Activated T-helper 1 cell treated with anti-CD3 and anti-CD28 coated beads, Interleukin-12 subunit alpha, Interleukin-12 subunit beta, Interleukin-2, Interleukin-4 antibody, amounts not matched to agents 30 ng/mL and 10 ng/mL and 1 ng/mL, durations not matched to agents 14 hours and 24 hours and 36 hours (primary cell): ENCODE measurements around the gene ANKS1B. TPM values are rescaled to one million over a fixed set of nuclear protein-coding genes. Genes with fewer than 3 reads are reported as not detected.

Experiments used
- DNase-seq: peaks from one replicate; pipeline ENCODE4 v3.0.0; 2021; ENCODE audit warnings: low spot score
- H3K27ac Mint-ChIP-seq: one replicate; pipeline ENCODE4 v1.8.0; 2021; ENCODE audit warnings: mild to moderate bottlenecking, mixed read lengths
- H3K27me3 Mint-ChIP-seq: one replicate; pipeline ENCODE4 v1.8.0; 2022; ENCODE audit warnings: mild to moderate bottlenecking, moderate library complexity, mixed read lengths; ENCODE audit not compliant: insufficient read depth
- H3K36me3 Mint-ChIP-seq: one replicate; pipeline ENCODE4 v1.8.0; 2021; ENCODE audit warnings: low read depth, mixed read lengths
- H3K4me1 Mint-ChIP-seq: one replicate; pipeline ENCODE4 v1.8.0; 2021; ENCODE audit warnings: low read depth, mixed read lengths
- H3K4me3 Mint-ChIP-seq: one replicate; pipeline ENCODE4 v1.8.0; 2021; ENCODE audit warnings: mild to moderate bottlenecking, moderate library complexity, mixed read lengths
- H3K9me3 Mint-ChIP-seq: one replicate; pipeline ENCODE4 v1.8.0; 2021; ENCODE audit warnings: mixed read lengths
- intact Hi-C: fragments of 100-400 bp; cut with micrococcal nuclease; formaldehyde crosslinking; loops from one replicate; pipeline ENCODE4 v1.15.1; 2024
- total RNA-seq: library from RNA; stranded (reverse); gene quantifications from 2 replicates; pipeline ENCODE4 v1.2.3, GENCODE V29; 2022

Gene ANKS1B
- total RNA-seq, 1 donor from 2014 or later, result 2.8 TPM

DNA sequence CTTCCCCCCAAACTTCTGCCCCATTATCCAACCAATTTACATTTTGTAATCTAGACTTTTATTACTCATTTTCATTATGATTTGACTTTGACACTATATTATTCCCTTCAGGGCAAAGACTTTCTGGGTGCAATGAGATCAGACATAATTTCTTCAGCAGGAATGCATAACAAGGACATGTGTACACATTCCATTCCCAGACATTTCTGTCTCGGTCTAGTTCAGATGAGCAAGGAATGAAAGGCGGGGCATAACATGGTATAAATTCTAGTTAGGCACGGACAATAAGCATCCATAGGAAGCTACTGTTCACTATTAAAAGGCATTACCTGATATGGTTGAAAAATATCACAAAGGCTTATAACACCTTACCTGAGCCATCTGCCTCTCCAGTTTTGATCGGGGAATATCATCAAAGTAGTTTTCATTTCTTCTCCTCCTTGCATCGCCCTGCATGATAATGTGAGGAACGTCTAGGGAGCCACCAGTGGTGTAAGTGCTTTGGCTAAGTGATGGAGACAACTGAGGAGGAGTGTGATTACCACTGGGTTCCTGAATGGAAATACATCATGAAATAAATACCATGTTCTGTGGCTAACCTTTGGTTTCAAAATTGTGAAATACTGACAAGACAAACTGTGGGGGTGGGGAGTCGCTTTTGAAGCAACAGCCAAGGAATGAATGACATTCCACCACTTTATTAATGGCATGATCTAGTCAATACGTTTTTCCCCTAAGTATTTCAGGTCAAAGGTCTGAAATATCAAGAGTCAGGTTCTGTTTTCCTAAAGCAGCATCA is 1155.7 kb downstream of the ANKS1B start:
- Mint-ChIP-seq H3K27me3 (peaks cover 12% of the 10 kb centered on the region), H3K4me3 (no peak overlapping the region), H3K4me1 (peaks cover 7% of the 10 kb centered on the region), H3K36me3 (no peaks in the 10 kb centered on the region), H3K9me3 (no peaks in the 10 kb centered on the region), H3K27ac (no peak overlapping the region)
- intact Hi-C loops, result no loop called here
- no peak for DNase-seq

- Mint-ChIP-seq H3K4me3 (no peak overlapping the region), H3K27ac (no peak overlapping the region), H3K4me1 (no peaks in the 10 kb centered on the region), H3K27me3 (peaks cover 13% of the 10 kb centered on the region), H3K36me3 (no peaks in the 10 kb centered on the region), H3K9me3 (no peaks in the 10 kb centered on the region)
- DNase-seq, result no peak
- intact Hi-C loops, result no loop called here
These were observed 1161.7 kb downstream of the ANKS1B start for GRCh38 chr12:98823012-98823411.

- no peaks in the 10 kb centered on the region for H3K36me3 Mint-ChIP-seq
These were observed 1162.9 kb downstream of the ANKS1B start for GRCh38 chr12:98821866-98822265.

GRCh38 chr12:98821232-98821631 is 1163.5 kb downstream of the ANKS1B start:
- H3K27ac Mint-ChIP-seq, result no peak overlapping the region
- H3K4me1 Mint-ChIP-seq, result no peaks in the 10 kb centered on the region
- intact Hi-C loops, result no loop called here
- H3K27me3 Mint-ChIP-seq, result peaks cover 20% of the 10 kb centered on the region
- no peaks in the 10 kb centered on the region for H3K9me3 Mint-ChIP-seq
- no peak for DNase-seq
- H3K36me3 Mint-ChIP-seq, result no peaks in the 10 kb centered on the region
- no peak overlapping the region for H3K4me3 Mint-ChIP-seq

More at GRCh38 chr12:98821866-98822265, 1162.9 kb downstream of the ANKS1B start:
- Mint-ChIP-seq H3K27ac (no peak overlapping the region), H3K9me3 (no peaks in the 10 kb centered on the region), H3K27me3 (peaks cover 23% of the 10 kb centered on the region), H3K4me1 (no peaks in the 10 kb centered on the region), H3K4me3 (no peak overlapping the region)
- no peak for DNase-seq
- intact Hi-C loops, result no loop called here

GRCh38 chr12:98819821-98820404 is 1164.8 kb downstream of the ANKS1B start:
- H3K9me3 Mint-ChIP-seq, result no peaks in the 10 kb centered on the region
- no peak overlapping the region for H3K4me3 Mint-ChIP-seq

GRCh38 chr12:98819071-98819470 is 1165.7 kb downstream of the ANKS1B start:
- intact Hi-C loops, result no loop called here
- H3K27me3 Mint-ChIP-seq, result peaks cover 21% of the 10 kb centered on the region
- H3K4me3 Mint-ChIP-seq, result no peak overlapping the region
- no peak for DNase-seq
- no peaks in the 10 kb centered on the region for H3K4me1 Mint-ChIP-seq
- H3K27ac Mint-ChIP-seq, result no peak overlapping the region
- H3K36me3 Mint-ChIP-seq, result no peaks in the 10 kb centered on the region
- H3K9me3 Mint-ChIP-seq, result no peaks in the 10 kb centered on the region

More at GRCh38 chr12:98819821-98820404, 1164.8 kb downstream of the ANKS1B start:
- H3K27me3 Mint-ChIP-seq, result peaks cover 21% of the 10 kb centered on the region
- no peaks in the 10 kb centered on the region for H3K4me1 Mint-ChIP-seq
- H3K27ac Mint-ChIP-seq, result no peak overlapping the region
- intact Hi-C loops, result no loop called here
- DNase-seq, result no peak
- no peaks in the 10 kb centered on the region for H3K36me3 Mint-ChIP-seq

GRCh38 chr12:98818239-98818638 is 1166.5 kb downstream of the ANKS1B start:
- Mint-ChIP-seq H3K4me3 (no peak overlapping the region), H3K27ac (no peak overlapping the region), H3K27me3 (peaks cover 21% of the 10 kb centered on the region), H3K4me1 (no peaks in the 10 kb centered on the region), H3K36me3 (no peaks in the 10 kb centered on the region), H3K9me3 (no peaks in the 10 kb centered on the region)
- intact Hi-C loops, result no loop called here
- DNase-seq, result no peak

DNA sequence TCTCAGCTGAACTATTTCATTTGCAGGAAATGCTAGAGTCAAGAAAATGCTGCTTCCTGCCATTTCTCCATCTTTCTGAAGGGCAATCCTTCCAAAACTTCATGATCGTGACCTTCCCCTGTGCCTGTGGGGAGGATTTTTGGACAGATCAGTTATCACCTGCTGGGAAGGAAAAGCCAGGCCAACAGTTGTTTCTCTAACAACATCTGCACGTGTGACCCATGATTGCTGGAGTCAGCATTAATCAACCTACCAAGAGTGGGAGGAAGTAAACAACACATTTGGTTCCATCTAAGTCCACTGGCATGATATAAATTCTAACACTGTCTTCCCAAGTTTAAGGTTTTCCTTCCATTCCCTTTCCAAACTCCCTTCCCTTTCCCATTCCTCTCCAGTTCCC is 1167.0 kb downstream of the ANKS1B start:
- H3K9me3 Mint-ChIP-seq, result no peaks in the 10 kb centered on the region
- intact Hi-C loops, result no loop called here
- H3K4me1 Mint-ChIP-seq, result no peaks in the 10 kb centered on the region
- H3K36me3 Mint-ChIP-seq, result no peaks in the 10 kb centered on the region
- DNase-seq, result no peak
- no peak overlapping the region for H3K27ac Mint-ChIP-seq
- H3K27me3 Mint-ChIP-seq, result peaks cover 21% of the 10 kb centered on the region
- H3K4me3 Mint-ChIP-seq, result no peak overlapping the region

- no peak for DNase-seq
- Mint-ChIP-seq H3K27me3 (peaks cover 20% of the 10 kb centered on the region), H3K36me3 (no peaks in the 10 kb centered on the region), H3K9me3 (no peaks in the 10 kb centered on the region), H3K27ac (no peak overlapping the region), H3K4me1 (no peaks in the 10 kb centered on the region), H3K4me3 (no peak overlapping the region)
- intact Hi-C loops, result no loop called here
These were observed 1168.0 kb downstream of the ANKS1B start for GRCh38 chr12:98816720-98817119.

DNA sequence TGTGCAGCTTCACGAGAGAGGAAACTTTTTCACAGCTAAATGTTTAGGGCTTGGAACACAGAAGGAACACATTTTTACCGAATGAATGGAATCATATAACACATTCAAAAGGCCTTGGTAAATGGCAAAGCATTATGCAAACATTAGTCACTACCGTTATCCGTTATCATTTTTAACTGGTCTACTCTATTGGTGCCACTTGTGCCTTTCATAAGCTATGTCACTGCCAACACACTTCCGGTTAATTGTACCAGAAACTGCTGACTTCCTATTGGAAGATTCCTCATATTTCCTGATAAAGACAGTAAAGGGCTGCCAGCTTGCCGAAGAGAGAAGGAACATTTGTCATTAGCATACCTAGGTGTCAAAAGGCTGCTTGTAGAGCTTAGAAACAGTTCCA is 1170.5 kb downstream of the ANKS1B start:
- no peak for DNase-seq
- H3K9me3 Mint-ChIP-seq, result no peaks in the 10 kb centered on the region
- H3K27ac Mint-ChIP-seq, result no peak overlapping the region
- H3K4me3 Mint-ChIP-seq, result no peak overlapping the region
- peaks cover 22% of the 10 kb centered on the region for H3K27me3 Mint-ChIP-seq
- H3K36me3 Mint-ChIP-seq, result no peaks in the 10 kb centered on the region
- intact Hi-C loops, result no loop called here
- H3K4me1 Mint-ChIP-seq, result no peaks in the 10 kb centered on the region

DNA sequence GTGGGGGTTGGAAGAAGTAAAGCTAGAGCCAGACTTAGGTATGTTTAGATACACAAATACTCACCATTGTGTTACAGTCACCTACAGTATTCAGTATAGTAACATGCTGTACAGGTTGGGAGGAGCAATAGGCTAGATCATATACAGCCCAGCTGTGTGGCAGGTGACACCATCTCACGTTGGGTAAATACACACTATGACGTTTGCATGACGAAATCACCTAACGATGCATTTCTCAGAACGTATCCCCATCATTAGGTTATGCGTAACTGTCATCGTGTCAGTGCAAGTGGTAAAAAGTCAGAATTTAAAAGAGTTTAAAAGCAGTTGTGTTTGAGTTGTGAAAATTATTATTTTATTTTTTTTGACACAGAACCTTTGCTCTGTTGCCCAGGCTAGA is 1172.5 kb downstream of the ANKS1B start:
- intact Hi-C loops, result no loop called here
- no peaks in the 10 kb centered on the region for H3K36me3 Mint-ChIP-seq
- no peak overlapping the region for H3K27ac Mint-ChIP-seq
- H3K9me3 Mint-ChIP-seq, result no peaks in the 10 kb centered on the region
- peaks cover 27% of the 10 kb centered on the region for H3K27me3 Mint-ChIP-seq
- no peak overlapping the region for H3K4me3 Mint-ChIP-seq
- no peaks in the 10 kb centered on the region for H3K4me1 Mint-ChIP-seq
- no peak for DNase-seq

DNA sequence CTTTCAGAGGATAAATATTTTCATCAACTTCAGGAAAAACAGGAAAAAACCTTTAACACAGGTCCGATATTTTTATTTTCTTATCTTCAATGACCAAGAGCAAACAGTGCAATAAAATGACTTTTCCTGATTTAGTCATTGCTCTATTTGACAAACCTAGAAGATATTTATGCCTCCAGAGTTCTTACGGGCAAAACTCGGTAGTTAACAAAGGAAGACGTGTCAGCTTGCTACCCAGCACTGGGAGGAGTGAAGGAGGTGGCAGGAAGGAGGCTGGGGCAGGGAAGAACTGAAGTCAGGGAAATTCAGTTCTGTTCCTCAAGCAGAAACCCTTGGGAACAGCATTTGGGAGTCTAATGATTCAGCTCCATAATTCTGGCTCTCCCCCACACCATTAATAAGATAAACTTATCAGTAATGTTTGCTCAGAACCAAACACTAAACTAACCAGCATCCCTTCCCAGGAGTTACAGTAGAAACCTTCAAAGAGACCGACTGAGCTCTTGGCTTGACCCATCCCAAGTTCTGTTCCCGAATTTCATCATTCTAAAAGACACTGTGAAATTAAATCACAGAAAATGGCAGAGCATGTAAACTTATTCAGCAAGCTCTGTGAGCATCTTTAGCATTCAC is 1176.4 kb downstream of the ANKS1B start:
- peaks cover 27% of the 10 kb centered on the region for H3K27me3 Mint-ChIP-seq
- no peaks in the 10 kb centered on the region for H3K9me3 Mint-ChIP-seq
- H3K36me3 Mint-ChIP-seq, result no peaks in the 10 kb centered on the region
- no peaks in the 10 kb centered on the region for H3K4me1 Mint-ChIP-seq
- intact Hi-C loops, result no loop called here
- H3K4me3 Mint-ChIP-seq, result no peak overlapping the region
- DNase-seq, result no peak
- H3K27ac Mint-ChIP-seq, result no peak overlapping the region

DNA sequence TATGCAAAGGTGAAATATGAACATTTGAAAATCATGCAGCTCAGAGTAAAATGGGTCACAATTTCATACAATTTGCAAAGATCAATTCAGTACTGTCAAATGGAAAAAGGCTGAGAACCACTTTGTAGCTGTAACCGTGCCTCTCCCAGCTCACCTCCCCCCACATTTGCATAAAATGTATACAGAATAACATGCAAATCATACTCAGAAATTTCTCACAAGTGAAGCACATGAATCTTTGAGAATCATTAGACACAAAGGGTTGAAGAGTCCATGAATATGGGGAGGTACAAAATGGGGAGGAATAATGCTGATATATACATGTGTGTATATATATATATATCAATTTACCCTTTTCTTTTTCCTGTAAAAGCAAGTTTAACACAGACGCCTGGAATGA is 1177.5 kb downstream of the ANKS1B start:
- Mint-ChIP-seq H3K27me3 (peaks cover 27% of the 10 kb centered on the region), H3K4me1 (no peaks in the 10 kb centered on the region)

More for the DNA sequence above, 1177.5 kb downstream of the ANKS1B start:
- Mint-ChIP-seq H3K9me3 (no peaks in the 10 kb centered on the region), H3K36me3 (no peaks in the 10 kb centered on the region), H3K27ac (no peak overlapping the region), H3K4me3 (no peak overlapping the region)
- DNase-seq, result no peak
- intact Hi-C loops, result no loop called here
